IMR-90 (cell line): ENCODE data around the gene RNASE7. TPM values are rescaled to one million over a fixed set of nuclear protein-coding genes. Genes with fewer than 3 reads are reported as not detected.

ENCODE experiments used
- ATAC-seq: fragments of 200-7000 bp; cut with Tn5 transposase; 2 replicates; pipeline ENCODE4 v1.9.1; 2020; ENCODE audit warnings: low read depth, mild to moderate bottlenecking, moderate library complexity
- BruUV-seq: library from RNA; stranded (reverse); fragments of 400-500 nt; replicated peaks from 2 replicates; lab custom pipeline; 2021; lab: Mats Ljungman, UMichigan
- CTCF ChIA-PET: fragments of 300-600 bp; formaldehyde crosslinking; extraction: SDS; loops from one replicate; lab custom pipeline; 2021; ENCODE audit warnings: antibody characterized with exemption; lab: Yijun Ruan, JAX
- POLR2A ChIA-PET: fragments of 300-600 bp; sonication (Branson Sonifier 250); formaldehyde crosslinking; loops from one replicate; lab custom pipeline; 2022; ENCODE audit warnings: antibody characterized with exemption; ENCODE audit not compliant: unreplicated experiment; lab: Charles Lee
- DNase-seq: peaks from one replicate; pipeline ENCODE4 v3.0.0; 2013
- H2AFZ ChIP-seq: replicated peaks from 2 replicates; pipeline ENCODE3; 2013; ENCODE audit warnings: low read length, mild to moderate bottlenecking; ENCODE audit not compliant: poor library complexity
- H2AK5ac ChIP-seq: 2 replicates; pipeline ENCODE4 v1.6.1; 2013; ENCODE audit warnings: low read depth, low read length, inconsistent platforms
- H2AK9ac ChIP-seq: replicated peaks from 2 replicates; pipeline ENCODE3; 2013; ENCODE audit warnings: mild to moderate bottlenecking, low read depth, low read length, moderate library complexity; ENCODE audit not compliant: poor library complexity
- H2BK120ac ChIP-seq: 2 replicates; pipeline ENCODE4 v1.6.1; 2013; ENCODE audit warnings: low read depth, low read length, inconsistent platforms
- H2BK15ac ChIP-seq: 3 replicates; pipeline ENCODE4 v1.6.1; 2013; ENCODE audit warnings: low read depth, low read length, inconsistent platforms
- H2BK20ac ChIP-seq: 2 replicates; pipeline ENCODE4 v1.6.1; 2013; ENCODE audit warnings: low read depth, mild to moderate bottlenecking, inconsistent platforms, low read length, moderate library complexity
- H2BK5ac ChIP-seq: 2 replicates; pipeline ENCODE4 v1.6.1; 2013; ENCODE audit warnings: mild to moderate bottlenecking, low read depth, low read length, inconsistent platforms; ENCODE audit not compliant: poor library complexity, severe bottlenecking
- H3K14ac ChIP-seq: replicated peaks from 2 replicates; pipeline ENCODE4 v1.6.1; 2013; ENCODE audit warnings: low read depth, low read length, inconsistent platforms
- H3K18ac ChIP-seq: 2 replicates; pipeline ENCODE4 v1.6.1; 2013; ENCODE audit warnings: low read depth, low read length, control low read depth
- H3K23ac ChIP-seq: 2 replicates; pipeline ENCODE4 v1.6.1; 2013; ENCODE audit warnings: low read depth, low read length, inconsistent platforms
- H3K27ac ChIP-seq: 2 replicates; pipeline ENCODE4 v1.5.1; 2013; ENCODE audit warnings: mild to moderate bottlenecking, control low read depth, low read length; ENCODE audit not compliant: insufficient read depth
- H3K27me3 ChIP-seq: 2 replicates; pipeline ENCODE4 v1.6.1; 2013; ENCODE audit warnings: low read length; ENCODE audit not compliant: control insufficient read depth, insufficient read depth
- H3K36me3 ChIP-seq: 2 replicates; pipeline ENCODE4 v1.6.1; 2013; ENCODE audit warnings: low read length, mixed read lengths; ENCODE audit not compliant: control insufficient read depth, insufficient read depth
- H3K4ac ChIP-seq: 2 replicates; pipeline ENCODE4 v1.6.1; 2013; ENCODE audit warnings: low read depth, low read length, inconsistent platforms
- H3K4me1 ChIP-seq: 2 replicates; pipeline ENCODE4 v1.6.1; 2013; ENCODE audit warnings: low read length, mixed read lengths; ENCODE audit not compliant: control insufficient read depth, insufficient read depth
- H3K4me2 ChIP-seq: 2 replicates; pipeline ENCODE4 v1.6.1; 2013; ENCODE audit warnings: low read depth, mild to moderate bottlenecking, control low read depth, low read length, moderate library complexity
- H3K4me3 ChIP-seq: 2 replicates; pipeline ENCODE4 v1.5.1; 2013; ENCODE audit warnings: low read depth, mild to moderate bottlenecking, control low read depth, low read length, moderate library complexity; ENCODE audit not compliant: insufficient read depth
- H3K56ac ChIP-seq: 2 replicates; pipeline ENCODE4 v1.6.1; 2013; ENCODE audit warnings: low read length, inconsistent platforms; ENCODE audit not compliant: insufficient read depth; ENCODE audit errors: extremely low read depth
- H3K79me1 ChIP-seq, 2 experiments: 2 replicates each; pipeline ENCODE4 v1.6.1; 2013; ENCODE audit warnings: low read length in 2 of 2, inconsistent platforms in 1 of 2, low read depth in 1 of 2
- H3K9ac ChIP-seq: 2 replicates; pipeline ENCODE4 v1.6.1; 2013; ENCODE audit warnings: low read depth, low read length, control low read depth
- H3K9me1 ChIP-seq: 2 replicates; pipeline ENCODE4 v1.6.1; 2013; ENCODE audit warnings: low read length, inconsistent platforms; ENCODE audit not compliant: insufficient read depth
- H3K9me3 ChIP-seq: 2 replicates; pipeline ENCODE4 v1.6.1; 2013; ENCODE audit warnings: low read length; ENCODE audit not compliant: control insufficient read depth, insufficient read depth
- H4K20me1 ChIP-seq: 2 replicates; pipeline ENCODE4 v1.6.1; 2013; ENCODE audit warnings: low read length, inconsistent platforms; ENCODE audit not compliant: insufficient read depth
- H4K5ac ChIP-seq: 2 replicates; pipeline ENCODE4 v1.6.1; 2013; ENCODE audit warnings: mild to moderate bottlenecking, low read depth, low read length, control low read depth
- H4K8ac ChIP-seq, 2 experiments: 2 replicates each; pipeline ENCODE4 v1.6.1; 2013; ENCODE audit warnings: low read depth in 2 of 2, low read length in 2 of 2, control low read depth in 1 of 2, inconsistent platforms in 1 of 2
- H4K91ac ChIP-seq: 2 replicates; pipeline ENCODE4 v1.6.1; 2013; ENCODE audit warnings: low read depth, low read length, inconsistent platforms; ENCODE audit not compliant: insufficient read depth
- BHLHE40 ChIP-seq: fragments of 150-350 bp; IDR thresholded peaks from 2 replicates; pipeline ENCODE4 v1.6.1; 2016; ENCODE audit warnings: mild to moderate bottlenecking, low read depth, low read length
- CEBPB ChIP-seq: IDR thresholded peaks from 2 replicates; pipeline ENCODE4 v1.6.1; 2012; ENCODE audit warnings: low read depth, low read length, improper control_type of control experiment
- CHD1 ChIP-seq: IDR thresholded peaks from 2 replicates; pipeline ENCODE4 v1.6.1; 2012; ENCODE audit warnings: low read depth, low read length, improper control_type of control experiment
- CTCF ChIP-seq: conservative IDR thresholded peaks from 2 replicates; pipeline ENCODE4 v1.5.1; 2012; ENCODE audit warnings: mild to moderate bottlenecking, low read depth, low read length, improper control_type of control experiment
- ELK1 ChIP-seq: fragments of 150-350 bp; IDR thresholded peaks from 2 replicates; pipeline ENCODE4 v1.6.1; 2016; ENCODE audit warnings: low read depth, mild to moderate bottlenecking, low read length, moderate library complexity, borderline replicate concordance
- FOS ChIP-seq: fragments of 150-350 bp; IDR thresholded peaks from 2 replicates; pipeline ENCODE4 v1.6.1; 2016; ENCODE audit warnings: low read depth, low read length
- MAFK ChIP-seq: IDR thresholded peaks from 2 replicates; pipeline ENCODE4 v1.6.1; 2012; ENCODE audit warnings: low read depth, low read length, improper control_type of control experiment
- MAZ ChIP-seq: IDR thresholded peaks from 2 replicates; pipeline ENCODE4 v1.6.1; 2012; ENCODE audit warnings: low read depth, mild to moderate bottlenecking, low read length, improper control_type of control experiment, moderate library complexity, borderline replicate concordance
- NFE2L2 ChIP-seq: fragments of 150-350 bp; IDR thresholded peaks from 2 replicates; pipeline ENCODE4 v1.6.1; 2016; ENCODE audit warnings: low read depth, mild to moderate bottlenecking, low read length
- POLR2A ChIP-seq: IDR thresholded peaks from 2 replicates; pipeline ENCODE4 v1.6.1; 2012; ENCODE audit warnings: mild to moderate bottlenecking, low read depth, low read length
- RAD21 ChIP-seq: IDR thresholded peaks from 2 replicates; pipeline ENCODE4 v1.6.1; 2012; ENCODE audit warnings: low read length, improper control_type of control experiment
- RCOR1 ChIP-seq: IDR thresholded peaks from 2 replicates; pipeline ENCODE4 v1.6.1; 2012; ENCODE audit warnings: mild to moderate bottlenecking, low read length, improper control_type of control experiment; ENCODE audit not compliant: insufficient replicate concordance
- RFX5 ChIP-seq: IDR thresholded peaks from 2 replicates; pipeline ENCODE4 v1.8.0; 2012; ENCODE audit warnings: low read depth, mild to moderate bottlenecking, low read length, moderate library complexity
- SMC3 ChIP-seq: fragments of 150-350 bp; IDR thresholded peaks from 2 replicates; pipeline ENCODE4 v1.6.1; 2016; ENCODE audit warnings: low read depth, mild to moderate bottlenecking, antibody characterized with exemption, low read length, moderate library complexity
- USF2 ChIP-seq: fragments of 150-350 bp; IDR thresholded peaks from 2 replicates; pipeline ENCODE4 v1.6.1; 2017; ENCODE audit warnings: mild to moderate bottlenecking, antibody characterized with exemption, low read length, low read depth
- WGBS, 2 experiments: methylation state at CpG; one replicate each; pipeline versions ENCODE4 v1.1.5 to v1.1.7; 2013; ENCODE audit warnings: missing lambda C conversion rate in 2 of 2; ENCODE audit not compliant: insufficient read length in 1 of 2; ENCODE audit errors: extremely low coverage in 2 of 2; 5-methylcytosine and 5-hydroxymethylcytosine counted together
- dilution Hi-C: fragments of 300-500 bp; cut with HindIII; formaldehyde crosslinking; loops from one replicate; pipeline ENCODE4 v1.14.3; 2018; ENCODE audit warnings: low sequenced_read_pairs; ENCODE audit not compliant: unreplicated experiment
- in situ Hi-C: fragments of 300-500 bp; cut with MboI; formaldehyde crosslinking; loops from 3 replicates; pipeline ENCODE4 v1.14.3; 2019; ENCODE audit warnings: low sequenced_read_pairs, inconsistent platforms, mixed read lengths
- intact Hi-C: fragments of 100-400 bp; cut with micrococcal nuclease; formaldehyde crosslinking; loops from 2 replicates; pipeline ENCODE4 v1.10.0; 2022
- polyA plus RNA-seq, 3 experiments: library from polyadenylated mRNA; depleted of rRNA; stranded (reverse); fragments of >200 nt; gene quantifications; 2 replicates each; pipeline ENCODE4 v1.2.3, GENCODE V29; 2012; ENCODE audit warnings: low replicate concordance in 1 of 3
- total RNA-seq: library from RNA; depleted of rRNA; stranded (reverse); fragments of >200 nt; gene quantifications from 2 replicates; pipeline ENCODE4 v1.2.3, GENCODE V29; 2012

Gene RNASE7
- total and polyA plus RNA-seq, 2 of the 4 experiments (the other 2 are of a cell fraction): not detected

GRCh38 chr14:21003788-21004346, 38.3 kb upstream of the RNASE7 start:
- Histone ChIP-seq H3K56ac (no peak overlapping the region), H3K9me3 (no peaks in the 10 kb centered on the region), H2AK9ac (no peak overlapping the region), H3K23ac (no peak overlapping the region), H3K36me3 (no peaks in the 10 kb centered on the region), H3K14ac (no peak overlapping the region), H4K20me1 (no peaks in the 10 kb centered on the region), H3K4me3 (no peak overlapping the region), H2AFZ (no peak overlapping the region), H2BK15ac (no peak overlapping the region), H3K4ac (no peak overlapping the region), H3K9me1 (no peaks in the 10 kb centered on the region), H4K5ac (no peak overlapping the region), H2BK120ac (no peak overlapping the region), H3K18ac (no peak overlapping the region), H2BK5ac (no peak overlapping the region), H3K9ac (no peak overlapping the region), H3K4me1 (0 out of 2 replicates have a peak, but pooled peaks cover under 1% of the 10 kb centered on the region), H3K79me1 (no peaks in the 10 kb centered on the region), H2AK5ac (no peak overlapping the region), H3K4me2 (no peak overlapping the region), H3K27ac (no peak overlapping the region), H4K8ac (no peak overlapping the region), H3K27me3 (peaks cover 5% of the 10 kb centered on the region), H4K91ac (no peak overlapping the region), H2BK20ac (no peak overlapping the region)
- DNase-seq (no peak), ATAC-seq (no peak)
- ChIA-PET POLR2A (no interaction called here), CTCF (interaction anchor here (0.9 to 2.6 kb wide), 3 partner anchors 11 to 36 kb away, joined by 3 to 24 read pairs (median 5); no protein-coding TSS in a partner anchor)
- BruUV-seq: no TSS peak
- whole genome bisulfite sequencing, 2 experiments: 74% methylated on average over 3 of the region's 14 CpGs; no CpG with 5 or more reads in 1 of the 2 experiments
- intact Hi-C loops (no loop called here), in situ Hi-C loops (no loop called here), dilution Hi-C loops (no loop called here)
- TF ChIP-seq SMC3 (no peak), CHD1 (no peak), MAZ (no peak), RFX5 (no peak), RAD21 (no peak), USF2 (no peak), POLR2A (no peak), BHLHE40 (no peak), NFE2L2 (no peak), RCOR1 (no peak), CTCF (no peak), CEBPB (no peak), ELK1 (no peak), FOS (no peak), MAFK (no peak)
